Calu3 (cell line): ENCODE measurements around the gene TBX15. TPM values are rescaled to one million over a fixed set of nuclear protein-coding genes. Genes with fewer than 3 reads are reported as not detected.
A peak's percentile ranks its signal among the peaks of the same experiment; 100 is the strongest.

Experiments used
- BruUV-seq: library from RNA; stranded (reverse); fragments of 400-500 nt; replicated peaks from 2 replicates; lab custom pipeline; 2021; lab: Mats Ljungman, UMichigan
- CTCF ChIA-PET: fragments of 300-600 bp; sonication (Branson Sonifier 250); formaldehyde crosslinking; loops from one replicate; lab custom pipeline; 2022; ENCODE audit warnings: antibody characterized with exemption; lab: Charles Lee
- DNase-seq: peaks from one replicate; pipeline ENCODE4 v3.0.0; 2022
- H3K27ac Mint-ChIP-seq: one replicate; pipeline ENCODE4 v1.8.0; 2022; ENCODE audit warnings: mixed read lengths; ENCODE audit not compliant: unreplicated experiment
- H3K27me3 Mint-ChIP-seq: one replicate; pipeline ENCODE4 v1.8.0; 2022; ENCODE audit warnings: mixed read lengths; ENCODE audit not compliant: unreplicated experiment
- H3K36me3 Mint-ChIP-seq: one replicate; pipeline ENCODE4 v1.8.0; 2022; ENCODE audit warnings: mild to moderate bottlenecking, moderate library complexity, mixed read lengths; ENCODE audit not compliant: insufficient read depth, unreplicated experiment
- H3K4me1 Mint-ChIP-seq: one replicate; pipeline ENCODE4 v1.8.0; 2022; ENCODE audit warnings: mild to moderate bottlenecking, low read depth, mixed read lengths; ENCODE audit not compliant: unreplicated experiment
- H3K4me3 Mint-ChIP-seq: one replicate; pipeline ENCODE4 v1.8.0; 2022; ENCODE audit warnings: mild to moderate bottlenecking, low read depth, moderate library complexity, mixed read lengths; ENCODE audit not compliant: unreplicated experiment
- H3K9me3 Mint-ChIP-seq: one replicate; pipeline ENCODE4 v1.8.0; 2022; ENCODE audit warnings: low read depth, mixed read lengths; ENCODE audit not compliant: unreplicated experiment
- CTCF ChIP-seq: fragments of 200-600 bp; IDR thresholded peaks from one replicate; pipeline ENCODE4 v1.8.0; 2022; ENCODE audit warnings: antibody characterized with exemption; ENCODE audit not compliant: unreplicated experiment
- intact Hi-C: fragments of 100-400 bp; cut with micrococcal nuclease; formaldehyde crosslinking; loops from one replicate; pipeline ENCODE4 v1.10.0; 2022; ENCODE audit not compliant: unreplicated experiment
- total RNA-seq: library from RNA; stranded (reverse); gene quantifications from 2 replicates; pipeline ENCODE4 v1.2.3, GENCODE V29; 2022

The TBX15 gene
- total RNA-seq, 1 experiment from 2014 or later: not detected

DNA sequence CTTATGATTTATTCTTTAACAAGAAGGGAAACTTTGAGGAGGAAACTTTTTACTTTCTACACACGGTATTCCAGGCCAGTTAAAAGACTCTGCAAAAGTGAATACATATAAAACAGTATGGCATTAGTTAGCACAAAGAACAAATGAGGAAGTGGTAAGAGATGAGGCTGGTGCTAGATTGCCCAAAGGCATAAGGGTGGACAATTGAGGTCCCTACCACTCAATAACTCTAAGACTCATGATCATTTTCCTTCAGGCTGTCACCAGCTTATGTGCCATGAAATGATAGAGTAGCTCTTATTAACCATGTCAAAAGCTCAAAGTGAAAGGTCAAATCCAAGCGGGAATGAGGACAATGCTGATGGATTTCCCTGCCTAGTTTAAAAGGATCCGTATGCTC is 124.5 kb downstream of the TBX15 start:
- H3K27ac Mint-ChIP-seq: no peak overlapping the region
- no TSS peak for BruUV-seq
- intact Hi-C loops: no loop called here
- no peak for DNase-seq
- H3K36me3 Mint-ChIP-seq: no peaks in the 10 kb centered on the region
- H3K9me3 Mint-ChIP-seq: no peaks in the 10 kb centered on the region
- CTCF ChIA-PET: no interaction called here
- peaks cover 11% of the 10 kb centered on the region for H3K4me1 Mint-ChIP-seq
- no peak for TF ChIP-seq CTCF
- no peaks in the 10 kb centered on the region for H3K27me3 Mint-ChIP-seq
- no peak overlapping the region for H3K4me3 Mint-ChIP-seq

DNA sequence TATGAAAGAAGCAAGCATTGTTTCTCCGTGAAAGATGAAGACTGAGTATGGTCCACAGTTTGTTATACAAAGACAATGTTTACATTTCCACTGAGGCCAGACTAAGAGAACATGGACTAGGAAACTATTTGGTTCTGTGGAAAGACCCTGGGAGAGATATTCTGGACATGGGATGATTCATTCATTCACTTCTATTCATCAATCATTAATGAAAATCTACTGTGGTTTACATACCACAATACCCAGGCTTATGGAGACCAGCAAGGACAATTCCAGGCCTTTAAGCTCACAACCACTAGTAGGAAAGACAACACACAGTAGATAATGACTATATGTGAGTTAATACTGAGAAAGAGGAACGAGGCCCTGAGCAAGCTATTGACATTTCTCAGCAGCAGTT is 125.4 kb downstream of the TBX15 start:
- Mint-ChIP-seq H3K9me3 (no peaks in the 10 kb centered on the region), H3K4me3 (no peak overlapping the region), H3K36me3 (no peaks in the 10 kb centered on the region), H3K4me1 (peaks cover 11% of the 10 kb centered on the region), H3K27ac (peak overlapping the region; percentile 35), H3K27me3 (no peaks in the 10 kb centered on the region)
- intact Hi-C loops: no loop called here
- no peak for DNase-seq
- no peak for TF ChIP-seq CTCF
- no TSS peak for BruUV-seq
- CTCF ChIA-PET: no interaction called here

GRCh38 chr1:118861216-118861615 is 126.9 kb downstream of the TBX15 start:
- no TSS peak for BruUV-seq
- Mint-ChIP-seq H3K4me3 (no peak overlapping the region), H3K4me1 (peaks cover 11% of the 10 kb centered on the region), H3K9me3 (no peaks in the 10 kb centered on the region), H3K27ac (no peak overlapping the region), H3K36me3 (no peaks in the 10 kb centered on the region), H3K27me3 (no peaks in the 10 kb centered on the region)
- TF ChIP-seq CTCF: no peak
- no peak for DNase-seq
- intact Hi-C loops: no loop called here
- CTCF ChIA-PET: no interaction called here

DNA sequence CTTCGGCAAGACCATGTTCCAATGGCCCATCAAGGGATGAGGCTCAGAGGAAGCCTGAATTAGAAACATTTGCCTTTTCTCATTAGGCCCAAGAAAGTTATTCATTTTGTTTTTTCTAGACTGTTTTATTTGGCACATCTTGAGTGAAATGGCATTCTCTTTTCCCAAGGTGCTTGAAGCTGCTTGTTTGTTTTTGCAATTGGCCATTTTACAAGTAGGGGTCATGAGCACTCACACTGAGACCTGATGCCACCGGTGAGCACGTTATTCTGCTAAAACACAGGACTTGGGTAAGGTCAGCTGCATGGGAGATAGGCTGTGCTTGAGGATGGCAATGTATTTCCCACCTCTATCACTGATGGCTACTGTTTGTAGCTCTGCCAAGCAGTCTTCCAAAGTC is 128.1 kb downstream of the TBX15 start:
- no peaks in the 10 kb centered on the region for H3K9me3 Mint-ChIP-seq
- no peaks in the 10 kb centered on the region for H3K27me3 Mint-ChIP-seq
- H3K4me1 Mint-ChIP-seq: peaks cover 11% of the 10 kb centered on the region
- no peak overlapping the region for H3K4me3 Mint-ChIP-seq
- intact Hi-C loops: no loop called here
- BruUV-seq: no TSS peak
- no peak for DNase-seq
- no peak overlapping the region for H3K27ac Mint-ChIP-seq
- CTCF ChIA-PET: no interaction called here
- H3K36me3 Mint-ChIP-seq: no peaks in the 10 kb centered on the region
- TF ChIP-seq CTCF: no peak
